Neural cell (in vitro differentiated cells): Measurements from ENCODE around the gene DHX15. TPM values are rescaled to one million over a fixed set of nuclear protein-coding genes. Genes with fewer than 3 reads are reported as not detected.

ENCODE experiments used
- H2AFZ ChIP-seq: fragments of 200-600, 300-800 bp; sonication (generic), shearing (Covaris generic); 2 replicates; pipeline ENCODE4 v1.6.0; 2014; ENCODE audit warnings: low read depth, mild to moderate bottlenecking, antibody characterized with exemption, low read length, moderate library complexity
- H3F3A ChIP-seq: fragments of 200-600 bp; shearing (Covaris generic); 2 replicates; pipeline ENCODE4 v1.6.1; 2016; ENCODE audit warnings: mild to moderate bottlenecking, moderate library complexity, mixed read lengths, antibody characterized with exemption, low read length; ENCODE audit not compliant: insufficient read depth, poor library complexity, severe bottlenecking
- H3K27ac ChIP-seq: fragments of 200-600, 300-800 bp; sonication (generic), shearing (Covaris generic); 2 replicates; pipeline ENCODE4 v1.5.1; 2014; ENCODE audit warnings: mild to moderate bottlenecking, low read length, moderate library complexity
- H3K27me3 ChIP-seq: fragments of 300-800, 200-600 bp; sonication (generic), shearing (Covaris generic); 2 replicates; pipeline ENCODE4 v1.6.0; 2014; ENCODE audit warnings: mild to moderate bottlenecking, low read depth, low read length, moderate library complexity; ENCODE audit not compliant: insufficient read depth
- H3K36me3 ChIP-seq: fragments of 300-800, 200-600 bp; sonication (generic), shearing (Covaris generic); 2 replicates; pipeline ENCODE4 v1.5.1; 2014; ENCODE audit warnings: mild to moderate bottlenecking, antibody characterized with exemption, low read length, moderate library complexity; ENCODE audit not compliant: insufficient read depth
- H3K4me2 ChIP-seq: fragments of 300-800, 200-600 bp; sonication (generic), shearing (Covaris generic); 2 replicates; pipeline ENCODE4 v1.6.0; 2014; ENCODE audit warnings: mild to moderate bottlenecking, low read length
- H3K4me3 ChIP-seq: fragments of 300-800, 200-600 bp; sonication (generic), shearing (Covaris generic); 2 replicates; pipeline ENCODE4 v1.5.1; 2014; ENCODE audit warnings: mild to moderate bottlenecking, low read length, moderate library complexity
- H3K79me2 ChIP-seq: fragments of 200-600 bp; shearing (Covaris generic); replicated peaks from 2 replicates; pipeline ENCODE4 v1.6.0; 2014; ENCODE audit warnings: mild to moderate bottlenecking, low read length, moderate library complexity; ENCODE audit not compliant: insufficient read depth
- H3K9ac ChIP-seq: fragments of 300-800, 200-600 bp; sonication (generic), shearing (Covaris generic); 2 replicates; pipeline ENCODE4 v1.6.1; 2016; ENCODE audit warnings: mild to moderate bottlenecking, low read length, mixed read lengths
- H3K9me2 ChIP-seq: fragments of 200-600 bp; shearing (Covaris generic); 2 replicates; pipeline ENCODE4 v1.6.1; 2016; ENCODE audit warnings: mild to moderate bottlenecking, low read length, mixed read lengths; ENCODE audit not compliant: insufficient read depth
- H3K9me3 ChIP-seq: fragments of 200-600, 300-800 bp; sonication (generic), shearing (Covaris generic); 2 replicates; pipeline ENCODE4 v1.6.1; 2016; ENCODE audit warnings: mild to moderate bottlenecking, mixed run types, low read length, moderate library complexity, mixed read lengths
- H4K20me1 ChIP-seq: fragments of 200-600 bp; shearing (Covaris generic); 2 replicates; pipeline ENCODE4 v1.6.1; 2016; ENCODE audit warnings: mild to moderate bottlenecking, mixed run types; ENCODE audit not compliant: insufficient read depth
- CTCF ChIP-seq: fragments of 450-650 bp; IDR thresholded peaks from 2 replicates; pipeline ENCODE4 v1.5.1; 2014; ENCODE audit warnings: antibody characterized with exemption, mild to moderate bottlenecking, moderate library complexity; ENCODE audit not compliant: poor library complexity, severe bottlenecking
- EP300 ChIP-seq: fragments of 450-650 bp; conservative IDR thresholded peaks from 2 replicates; pipeline ENCODE4 v1.6.1; 2014; ENCODE audit warnings: antibody characterized with exemption, mild to moderate bottlenecking, moderate library complexity; ENCODE audit not compliant: poor library complexity, severe bottlenecking
- EZH2 ChIP-seq: fragments of 200-600, 300-800 bp; shearing (Covaris generic), sonication (generic); IDR thresholded peaks from 2 replicates; pipeline ENCODE4 v1.6.1; 2014; ENCODE audit warnings: antibody characterized with exemption, low read length, borderline replicate concordance, mild to moderate bottlenecking; ENCODE audit not compliant: insufficient read depth, poor library complexity, severe bottlenecking
- MXI1 ChIP-seq: fragments of 450-650 bp; conservative IDR thresholded peaks from 2 replicates; pipeline ENCODE4 v1.6.1; 2014; ENCODE audit warnings: antibody characterized with exemption, mild to moderate bottlenecking; ENCODE audit not compliant: poor library complexity, severe bottlenecking
- POLR2AphosphoS5 ChIP-seq: IDR thresholded peaks from 2 replicates; pipeline ENCODE4 v1.6.1; 2012
- RAD21 ChIP-seq: fragments of 450-650 bp; conservative IDR thresholded peaks from 2 replicates; pipeline ENCODE4 v1.6.1; 2014; ENCODE audit warnings: antibody characterized with exemption, mild to moderate bottlenecking, moderate library complexity
- REST ChIP-seq: IDR thresholded peaks from 2 replicates; pipeline ENCODE4 v1.6.1; 2012; ENCODE audit warnings: borderline replicate concordance
- SMC3 ChIP-seq: fragments of 450-650 bp; conservative IDR thresholded peaks from 2 replicates; pipeline ENCODE4 v1.6.1; 2014; ENCODE audit warnings: antibody characterized with exemption, mild to moderate bottlenecking, moderate library complexity; ENCODE audit not compliant: poor library complexity
- TAF1 ChIP-seq: IDR thresholded peaks from 2 replicates; pipeline ENCODE4 v1.6.1; 2012; ENCODE audit warnings: low read depth
- polyA plus RNA-seq: library from polyadenylated mRNA; depleted of rRNA; stranded (reverse); fragments of >200 nt; gene quantifications from 2 replicates; pipeline ENCODE4 v1.2.3, GENCODE V29; 2014

DHX15 gene
- polyA plus RNA-seq, 1 donor from 2014 or later: 368 TPM

GRCh38 chr4:24497221-24497620 lies 87.1 kb downstream of the DHX15 start:
- no peaks in the 10 kb centered on the region for H3K36me3 ChIP-seq
- no peak overlapping the region for H3K27ac ChIP-seq
- TF ChIP-seq MXI1: no peak
- no peak for TF ChIP-seq EZH2
- no peak for TF ChIP-seq SMC3
- no peak for TF ChIP-seq EP300
- no peak for TF ChIP-seq TAF1
- TF ChIP-seq CTCF: no peak
- no peaks in the 10 kb centered on the region for H3K27me3 ChIP-seq
- no peaks in the 10 kb centered on the region for H4K20me1 ChIP-seq
- no peak overlapping the region for H3K9ac ChIP-seq
- H3K79me2 ChIP-seq: no peaks in the 10 kb centered on the region
- no peak overlapping the region for H3K4me2 ChIP-seq
- no peak overlapping the region for H2AFZ ChIP-seq
- H3F3A ChIP-seq: no peaks in the 10 kb centered on the region
- no peaks in the 10 kb centered on the region for H3K9me2 ChIP-seq
- no peaks in the 10 kb centered on the region for H3K9me3 ChIP-seq
- H3K4me3 ChIP-seq: no peak overlapping the region

GRCh38 chr4:24496597-24496996 lies 87.8 kb downstream of the DHX15 start:
- H3K79me2 ChIP-seq: no peaks in the 10 kb centered on the region
- no peaks in the 10 kb centered on the region for H3K9me3 ChIP-seq
- no peak overlapping the region for H3K4me3 ChIP-seq
- H3K9me2 ChIP-seq: no peaks in the 10 kb centered on the region
- no peak for TF ChIP-seq MXI1
- no peak for TF ChIP-seq REST
- TF ChIP-seq CTCF: no peak
- no peak for TF ChIP-seq EP300
- TF ChIP-seq POLR2AphosphoS5: no peak
- no peak for TF ChIP-seq SMC3
- no peak for TF ChIP-seq EZH2
- TF ChIP-seq RAD21: no peak
- H3K4me2 ChIP-seq: no peak overlapping the region
- no peak overlapping the region for H3K27ac ChIP-seq
- no peak overlapping the region for H2AFZ ChIP-seq
- no peaks in the 10 kb centered on the region for H3F3A ChIP-seq
- no peaks in the 10 kb centered on the region for H4K20me1 ChIP-seq
- no peaks in the 10 kb centered on the region for H3K27me3 ChIP-seq
- no peaks in the 10 kb centered on the region for H3K36me3 ChIP-seq
- no peak overlapping the region for H3K9ac ChIP-seq
